HepG2 (cell line): Measurements from ENCODE around the gene DNAL4. TPM values are rescaled to one million over a fixed set of nuclear protein-coding genes. Genes with fewer than 3 reads are reported as not detected.

Experiments used
- HNF4A ChIP-seq: sonication (generic); formaldehyde crosslinking; IDR thresholded peaks from 2 replicates; pipeline ENCODE4 v1.4.0; 2020; ENCODE audit warnings: missing genetic modification reagents
- HOXA3 ChIP-seq: sonication (generic); formaldehyde crosslinking; IDR thresholded peaks from 2 replicates; pipeline ENCODE4 v1.5.0; 2020; ENCODE audit warnings: missing genetic modification reagents
- MEIS2 ChIP-seq: sonication (generic); formaldehyde crosslinking; IDR thresholded peaks from 2 replicates; pipeline ENCODE4 v1.9.0; 2021; ENCODE audit warnings: mild to moderate bottlenecking, missing genetic modification reagents
- PATZ1 ChIP-seq: sonication (generic); formaldehyde crosslinking; IDR thresholded peaks from 2 replicates; pipeline ENCODE4 v1.4.0; 2020; ENCODE audit warnings: missing genetic modification reagents
- PCBP2 ChIP-seq: fragments of 200-400 bp; formaldehyde crosslinking; optimal IDR thresholded peaks from 2 replicates; pipeline ENCODE3; 2018; ENCODE audit warnings: low read length, low read depth; ENCODE audit not compliant: poor library complexity, severe bottlenecking
- POLR2A ChIP-seq, 2 experiments: IDR thresholded peaks; 2 replicates each; pipeline ENCODE4 v1.6.1; 2011; ENCODE audit warnings: low read depth in 2 of 2, low read length in 2 of 2, mild to moderate bottlenecking in 1 of 2, moderate library complexity in 1 of 2; ENCODE audit not compliant: insufficient read depth in 1 of 2
- SP140L ChIP-seq: sonication (generic); formaldehyde crosslinking; IDR thresholded peaks from 2 replicates; pipeline ENCODE4 v1.4.0; 2020; ENCODE audit warnings: missing genetic modification reagents, borderline replicate concordance
- SP5 ChIP-seq: IDR thresholded peaks from 2 replicates; pipeline ENCODE4 v1.6.1; 2016; ENCODE audit warnings: low read depth, borderline replicate concordance
- THAP7 ChIP-seq: sonication (generic); formaldehyde crosslinking; IDR thresholded peaks from 2 replicates; pipeline ENCODE4 v1.8.1; 2023; ENCODE audit warnings: mild to moderate bottlenecking, missing genetic modification reagents
- ZNF138 ChIP-seq: sonication (generic); formaldehyde crosslinking; IDR thresholded peaks from 2 replicates; pipeline ENCODE4 v1.5.0; 2020; ENCODE audit warnings: mild to moderate bottlenecking, low read depth, missing genetic modification reagents
- ZNF256 ChIP-seq: sonication (generic); formaldehyde crosslinking; conservative IDR thresholded peaks from 2 replicates; pipeline ENCODE4 v1.4.0; 2020; ENCODE audit warnings: missing genetic modification reagents
- ZNF562 ChIP-seq: sonication (generic); formaldehyde crosslinking; IDR thresholded peaks from 2 replicates; pipeline ENCODE4 v1.8.0; 2022; ENCODE audit warnings: missing genetic modification reagents, borderline replicate concordance
- ZNF605 ChIP-seq: sonication (generic); formaldehyde crosslinking; IDR thresholded peaks from 2 replicates; pipeline ENCODE4 v1.8.0; 2022; ENCODE audit warnings: mild to moderate bottlenecking, missing genetic modification reagents
- ZNF616 ChIP-seq: sonication (generic); formaldehyde crosslinking; IDR thresholded peaks from 2 replicates; pipeline ENCODE4 v1.5.0; 2020; ENCODE audit warnings: low read depth, mild to moderate bottlenecking, missing genetic modification reagents
- ZNF792 ChIP-seq: IDR thresholded peaks from 2 replicates; pipeline ENCODE4 v1.6.1; 2016
- ZNF800 ChIP-seq: sonication (generic); formaldehyde crosslinking; IDR thresholded peaks from 2 replicates; pipeline ENCODE4 v1.4.0; 2020; ENCODE audit warnings: missing genetic modification reagents
- polyA plus RNA-seq, 8 experiments: library from polyadenylated mRNA; depleted of rRNA in 3 of 8; stranded (reverse) in 7 of 8; unstranded in 1 of 8; fragments of >200 nt; fragmentation: Illumina TruSeq in 4 of 8; extraction: Trizol in 4 of 8; gene quantifications; 2 replicates each; pipeline versions ENCODE4 v1.2.1 to v1.2.3, GENCODE V29; 2011 to 2016; ENCODE audit warnings: low read depth in 4 of 8, missing spikeins in 1 of 8, mixed read lengths in 1 of 8; ENCODE audit not compliant: insufficient read depth in 1 of 8
- total RNA-seq, 5 experiments: library from RNA; depleted of rRNA; stranded (reverse); fragments of >200 nt; fragmentation: Illumina TruSeq; extraction: Trizol; gene quantifications; 2 replicates each; pipeline ENCODE4 v1.2.3, GENCODE V29; 2016; ENCODE audit warnings: low read depth in 1 of 5
- TF ChIP-seq, protein P1 (sequence below): sonication (generic); formaldehyde crosslinking; IDR thresholded peaks from 2 replicates; pipeline ENCODE4 v1.5.0; 2020; ENCODE audit warnings: missing genetic modification reagents, mild to moderate bottlenecking, borderline replicate concordance
- TF ChIP-seq, protein P2 (sequence below): sonication (generic); formaldehyde crosslinking; IDR thresholded peaks from 2 replicates; pipeline ENCODE4 v1.4.0; 2020; ENCODE audit warnings: mild to moderate bottlenecking, missing genetic modification reagents, borderline replicate concordance

The DNAL4 gene
- total and polyA plus RNA-seq, 2 of the 13 experiments (the other 11 are each of a cell fraction or from before 2014, with no cell fraction given), result 8.0 to 10.7 TPM

GRCh38 chr22:38728871-38729796 lies 64.8 kb downstream of the DNAL4 start (continued):
- TF ChIP-seq, protein P1, sequence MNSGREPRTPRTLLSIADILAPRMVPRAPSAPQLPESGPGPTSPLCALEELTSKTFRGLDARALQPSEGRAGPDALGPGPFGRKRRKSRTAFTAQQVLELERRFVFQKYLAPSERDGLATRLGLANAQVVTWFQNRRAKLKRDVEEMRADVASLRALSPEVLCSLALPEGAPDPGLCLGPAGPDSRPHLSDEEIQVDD (CRISPR knock-in tag), result 0 out of 2 replicates have a peak, but pooled peaks have one; percentile 56
- TF ChIP-seq MEIS2 (CRISPR knock-in tag) (0 out of 2 replicates have a peak, but pooled peaks have one; percentile 23), HOXA3 (CRISPR knock-in tag) (peak; percentile 30; the same call in 1 of the 2 replicates), ZNF616 (CRISPR knock-in tag) (0 out of 2 replicates have a peak, but pooled peaks have one; percentile 38), ZNF138 (CRISPR knock-in tag) (no peak), SP140L (CRISPR knock-in tag) (no peak), ZNF256 (CRISPR knock-in tag) (no peak), PATZ1 (CRISPR knock-in tag) (peak; percentile 40; the same call in 1 of the 2 replicates), ZNF800 (no peak), HNF4A (CRISPR knock-in tag) (peak; percentile 87), SP5 (CRISPR knock-in tag) (peak; percentile 29; the same call in 1 of the 2 replicates), PCBP2 (no peak), ZNF792 (CRISPR knock-in tag) (0 out of 2 replicates have a peak, but pooled peaks have one; percentile 22), ZNF605 (CRISPR knock-in tag) (no peak), THAP7 (CRISPR knock-in tag) (peak; percentile 82; the same call in 1 of the 2 replicates), POLR2A (IDR thresholded peaks at IDR 0.05; ENCODE audit: insufficient read depth in 1 of 2, low read depth in 2 of 2, low read length in 2 of 2) (0 out of 4 replicates have a peak, but pooled peaks of 1 of the 2 experiments have one; percentile 27), ZNF562 (CRISPR knock-in tag) (no peak)
- TF ChIP-seq, protein P2, sequence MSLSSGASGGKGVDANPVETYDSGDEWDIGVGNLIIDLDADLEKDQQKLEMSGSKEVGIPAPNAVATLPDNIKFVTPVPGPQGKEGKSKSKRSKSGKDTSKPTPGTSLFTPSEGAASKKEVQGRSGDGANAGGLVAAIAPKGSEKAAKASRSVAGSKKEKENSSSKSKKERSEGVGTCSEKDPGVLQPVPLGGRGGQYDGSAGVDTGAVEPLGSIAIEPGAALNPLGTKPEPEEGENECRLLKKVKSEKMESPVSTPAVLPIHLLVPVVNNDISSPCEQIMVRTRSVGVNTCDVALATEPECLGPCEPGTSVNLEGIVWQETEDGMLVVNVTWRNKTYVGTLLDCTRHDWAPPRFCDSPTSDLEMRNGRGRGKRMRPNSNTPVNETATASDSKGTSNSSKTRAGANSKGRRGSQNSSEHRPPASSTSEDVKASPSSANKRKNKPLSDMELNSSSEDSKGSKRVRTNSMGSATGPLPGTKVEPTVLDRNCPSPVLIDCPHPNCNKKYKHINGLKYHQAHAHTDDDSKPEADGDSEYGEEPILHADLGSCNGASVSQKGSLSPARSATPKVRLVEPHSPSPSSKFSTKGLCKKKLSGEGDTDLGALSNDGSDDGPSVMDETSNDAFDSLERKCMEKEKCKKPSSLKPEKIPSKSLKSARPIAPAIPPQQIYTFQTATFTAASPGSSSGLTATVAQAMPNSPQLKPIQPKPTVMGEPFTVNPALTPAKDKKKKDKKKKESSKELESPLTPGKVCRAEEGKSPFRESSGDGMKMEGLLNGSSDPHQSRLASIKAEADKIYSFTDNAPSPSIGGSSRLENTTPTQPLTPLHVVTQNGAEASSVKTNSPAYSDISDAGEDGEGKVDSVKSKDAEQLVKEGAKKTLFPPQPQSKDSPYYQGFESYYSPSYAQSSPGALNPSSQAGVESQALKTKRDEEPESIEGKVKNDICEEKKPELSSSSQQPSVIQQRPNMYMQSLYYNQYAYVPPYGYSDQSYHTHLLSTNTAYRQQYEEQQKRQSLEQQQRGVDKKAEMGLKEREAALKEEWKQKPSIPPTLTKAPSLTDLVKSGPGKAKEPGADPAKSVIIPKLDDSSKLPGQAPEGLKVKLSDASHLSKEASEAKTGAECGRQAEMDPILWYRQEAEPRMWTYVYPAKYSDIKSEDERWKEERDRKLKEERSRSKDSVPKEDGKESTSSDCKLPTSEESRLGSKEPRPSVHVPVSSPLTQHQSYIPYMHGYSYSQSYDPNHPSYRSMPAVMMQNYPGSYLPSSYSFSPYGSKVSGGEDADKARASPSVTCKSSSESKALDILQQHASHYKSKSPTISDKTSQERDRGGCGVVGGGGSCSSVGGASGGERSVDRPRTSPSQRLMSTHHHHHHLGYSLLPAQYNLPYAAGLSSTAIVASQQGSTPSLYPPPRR (CRISPR knock-in tag), result peak; percentile 24; the same call in 1 of the 2 replicates
